A549 treated with CpdA at 1 μM for 4 hours (cell line): ENCODE data around the gene HOXD1. TPM values are rescaled to one million over a fixed set of nuclear protein-coding genes. Genes with fewer than 3 reads are reported as not detected.

Experiments used
- total RNA-seq: library from RNA; stranded (reverse); fragments of 200-300 nt; extraction: Qiagen RNA extraction; gene quantifications from 5 replicates; pipeline ENCODE4 v1.2.3, GENCODE V29; 2022; ENCODE audit warnings: low read depth

Gene HOXD1
- 0.20 to 0.39 TPM (median 0.36 TPM) in 5 replicates for total RNA-seq

DNA sequence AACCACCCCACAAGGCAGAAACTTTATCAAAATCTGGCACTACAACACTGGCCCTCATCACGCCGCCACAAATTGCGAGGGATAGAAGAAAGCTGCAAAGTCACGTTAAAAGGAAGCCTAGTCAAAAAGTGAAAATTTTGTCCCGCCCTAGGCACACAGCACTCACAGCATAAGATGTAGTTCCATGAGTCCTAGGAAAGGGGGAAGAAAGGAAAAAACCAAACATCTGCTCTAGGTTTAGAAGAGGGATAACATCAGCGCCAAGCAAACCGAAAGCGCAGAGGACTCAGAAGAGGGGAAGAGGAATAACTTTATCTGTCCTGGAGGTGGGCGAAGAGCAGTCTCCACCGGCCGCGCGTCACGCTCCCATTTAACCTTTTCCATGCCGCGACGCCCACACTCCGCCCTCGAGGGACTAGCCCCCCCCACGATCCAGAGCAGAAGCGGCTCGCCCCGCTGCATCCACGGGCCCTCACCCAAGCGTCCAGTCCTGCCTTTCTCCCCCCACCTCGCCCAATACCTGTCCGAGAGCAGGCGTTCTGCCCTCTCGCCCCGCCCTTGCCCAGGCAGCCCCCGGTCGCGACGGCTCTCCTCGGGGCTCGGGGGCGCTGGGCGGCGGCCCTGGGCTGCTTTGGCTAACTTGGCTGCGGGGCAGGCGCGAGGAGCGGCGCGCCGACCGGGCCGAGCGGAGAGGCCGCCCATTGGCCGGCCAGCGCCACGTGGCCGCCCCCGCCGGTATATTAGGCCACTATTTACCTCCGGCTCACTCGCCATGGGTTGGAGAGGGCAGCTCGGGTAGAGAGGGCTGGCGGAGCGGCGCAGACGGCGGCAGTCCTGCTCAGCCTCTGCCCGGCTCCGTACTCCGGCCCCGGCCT, at the start of gene HOXD1:
Gene HOXD1, plus strand, starts transcription at position 770 of the 875 bp plus-strand sequence. CDS start 134 bp downstream, outside the sequence.

DNA sequence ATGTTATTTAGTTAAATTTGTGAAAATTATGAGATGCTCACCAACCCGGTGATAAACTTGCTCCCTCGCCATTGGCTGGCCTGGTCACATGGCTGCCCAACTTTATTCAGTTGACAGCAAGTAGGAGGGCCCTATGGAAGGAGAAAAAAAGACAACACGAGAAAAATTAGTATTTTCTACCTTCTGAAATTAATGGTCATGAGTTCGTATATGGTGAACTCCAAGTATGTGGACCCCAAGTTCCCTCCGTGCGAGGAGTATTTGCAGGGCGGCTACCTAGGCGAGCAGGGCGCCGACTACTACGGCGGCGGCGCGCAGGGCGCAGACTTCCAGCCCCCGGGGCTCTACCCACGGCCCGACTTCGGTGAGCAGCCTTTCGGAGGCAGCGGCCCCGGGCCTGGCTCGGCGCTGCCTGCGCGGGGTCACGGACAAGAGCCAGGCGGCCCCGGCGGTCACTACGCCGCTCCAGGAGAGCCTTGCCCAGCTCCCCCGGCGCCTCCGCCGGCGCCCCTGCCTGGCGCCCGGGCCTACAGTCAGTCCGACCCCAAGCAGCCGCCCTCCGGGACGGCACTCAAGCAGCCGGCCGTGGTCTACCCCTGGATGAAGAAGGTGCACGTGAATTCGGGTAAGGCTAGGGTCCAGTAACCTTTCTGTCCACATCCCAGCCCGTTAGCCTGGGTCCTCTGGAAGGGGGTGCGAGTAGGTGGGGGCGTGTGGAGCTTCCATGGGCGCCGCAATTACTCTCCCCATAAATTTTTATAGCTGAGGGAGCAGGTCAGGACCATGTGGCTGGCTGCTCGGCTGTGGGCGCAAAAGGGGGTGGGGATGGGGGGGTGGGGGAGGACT, 36.8 kb upstream of the HOXD1 start, which contains the start of gene HOXD4:
Gene HOXD4, plus strand, starts transcription at position 109 of the 846 bp plus-strand sequence. Its CDS starts 84 bp downstream, at position 193.

DNA sequence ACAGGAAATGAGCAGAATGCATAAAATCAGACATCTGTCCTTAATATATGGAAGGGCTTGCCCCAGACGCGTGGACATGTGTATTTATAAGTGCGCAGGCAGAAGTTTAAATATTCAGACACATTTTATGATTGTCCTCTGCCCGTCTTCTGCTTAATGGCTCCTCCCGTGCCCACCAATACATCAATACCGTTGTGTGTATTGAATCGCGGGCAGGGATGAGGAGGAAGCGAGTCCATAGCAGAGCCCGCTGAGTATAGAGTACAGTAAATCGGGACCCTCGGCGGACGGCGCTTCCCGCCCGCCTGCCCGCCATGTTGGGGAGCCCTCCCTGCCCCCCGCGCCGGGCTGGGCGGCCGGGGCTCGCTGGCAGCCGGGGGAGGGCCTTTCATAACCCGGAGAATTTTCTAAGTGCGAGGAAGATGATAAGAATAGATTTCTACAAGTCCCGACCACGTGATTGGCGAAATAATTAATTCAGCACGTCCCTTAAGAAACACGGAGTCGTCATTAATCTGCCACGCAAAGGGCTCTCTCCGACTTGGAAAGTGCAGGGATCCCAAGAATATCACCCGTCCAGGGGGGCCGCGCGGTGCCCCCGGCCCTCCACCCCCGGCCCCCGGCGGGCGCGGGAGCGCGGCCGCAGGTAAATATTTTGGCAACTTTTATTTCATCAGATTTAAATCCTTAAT, 31.5 kb upstream of the HOXD1 start, which contains the start of gene HOXD3:
Gene HOXD3, plus strand, starts transcription at position 501 of the 692 bp plus-strand sequence. CDS start 11,808 bp downstream, outside the sequence.

Other genes with a start within 250 kb of the HOXD1 start
- 11.0 to 20.4 TPM (median 14.4 TPM) in 5 replicates for gene LNPK, start 186.4 kb upstream of the HOXD1 start, total RNA-seq
- not detected in 5 replicates for gene EVX2, start 104.7 kb upstream of the HOXD1 start, total RNA-seq
- 0.16 to 0.34 TPM (median 0.30 TPM) in 5 replicates for gene HOXD13, start 95.9 kb upstream of the HOXD1 start, total RNA-seq
- gene HOXD12, start 88.9 kb upstream of the HOXD1 start, total RNA-seq: not detected in 5 replicates
- gene HOXD11, start 81.4 kb upstream of the HOXD1 start, total RNA-seq: 6.1 to 8.3 TPM (median 6.6 TPM) in 5 replicates
- 5.5 to 8.1 TPM (median 7.0 TPM) in 5 replicates for gene HOXD10, start 71.9 kb upstream of the HOXD1 start, total RNA-seq
- gene HOXD9, start 65.9 kb upstream of the HOXD1 start, total RNA-seq: 0.98 to 1.4 TPM (median 1.3 TPM) in 5 replicates
- gene HOXD8, start 59.0 kb upstream of the HOXD1 start, total RNA-seq: 4.5 to 6.6 TPM (median 5.4 TPM) in 5 replicates
- 0.36 to 0.50 TPM (median 0.46 TPM) in 4 of 5 replicates, not detected in the other for gene HOXD4, start 37.1 kb upstream of the HOXD1 start, total RNA-seq
- gene HOXD3, start 31.4 kb upstream of the HOXD1 start, total RNA-seq: 0.15 to 0.35 TPM (median 0.27 TPM) in 4 of 5 replicates, not detected in the other
- gene MTX2, start 80.8 kb downstream of the HOXD1 start, total RNA-seq: 43.9 to 50.9 TPM (median 44.9 TPM) in 5 replicates